NB4 (cell line): ENCODE results near the gene GGTA1.

Source experiments
- POLR2A ChIP-seq: IDR thresholded peaks from 2 replicates; pipeline ENCODE4 v1.6.1; 2011; ENCODE audit warnings: mild to moderate bottlenecking; ENCODE audit not compliant: insufficient read length; ENCODE audit errors: extremely low read depth
- TF ChIP-seq, protein P1 (sequence below): IDR thresholded peaks from one replicate; pipeline ENCODE4 v1.5.1; 2012; ENCODE audit warnings: low read depth, low read length

DNA sequence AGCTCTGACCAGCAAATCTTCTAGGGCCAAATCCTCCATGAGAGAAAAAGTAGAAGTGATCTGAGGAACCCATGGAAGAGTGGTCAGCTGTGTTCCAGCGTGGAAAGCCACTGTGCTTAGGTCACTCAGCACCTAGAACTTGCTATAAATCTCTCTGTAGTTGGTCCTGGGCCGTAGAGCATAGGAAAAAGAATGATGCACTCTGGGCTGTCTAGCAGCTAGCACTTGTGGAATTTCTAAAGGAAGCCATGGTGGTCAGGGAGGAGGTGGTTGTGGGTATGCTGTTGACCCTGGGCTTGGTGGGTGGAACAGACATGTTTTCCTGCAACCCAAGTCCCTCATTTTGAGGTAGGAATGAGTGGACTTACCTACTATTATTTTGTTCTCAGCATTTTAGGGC lies 48.1 kb downstream of the GGTA1 start:
- TF ChIP-seq, protein P1, sequence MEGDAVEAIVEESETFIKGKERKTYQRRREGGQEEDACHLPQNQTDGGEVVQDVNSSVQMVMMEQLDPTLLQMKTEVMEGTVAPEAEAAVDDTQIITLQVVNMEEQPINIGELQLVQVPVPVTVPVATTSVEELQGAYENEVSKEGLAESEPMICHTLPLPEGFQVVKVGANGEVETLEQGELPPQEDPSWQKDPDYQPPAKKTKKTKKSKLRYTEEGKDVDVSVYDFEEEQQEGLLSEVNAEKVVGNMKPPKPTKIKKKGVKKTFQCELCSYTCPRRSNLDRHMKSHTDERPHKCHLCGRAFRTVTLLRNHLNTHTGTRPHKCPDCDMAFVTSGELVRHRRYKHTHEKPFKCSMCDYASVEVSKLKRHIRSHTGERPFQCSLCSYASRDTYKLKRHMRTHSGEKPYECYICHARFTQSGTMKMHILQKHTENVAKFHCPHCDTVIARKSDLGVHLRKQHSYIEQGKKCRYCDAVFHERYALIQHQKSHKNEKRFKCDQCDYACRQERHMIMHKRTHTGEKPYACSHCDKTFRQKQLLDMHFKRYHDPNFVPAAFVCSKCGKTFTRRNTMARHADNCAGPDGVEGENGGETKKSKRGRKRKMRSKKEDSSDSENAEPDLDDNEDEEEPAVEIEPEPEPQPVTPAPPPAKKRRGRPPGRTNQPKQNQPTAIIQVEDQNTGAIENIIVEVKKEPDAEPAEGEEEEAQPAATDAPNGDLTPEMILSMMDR: no peak
- no peak for TF ChIP-seq POLR2A
